Coronary artery (tissue), 2 donors: ENCODE data around the gene ZMYND8.

Experiments used
- DNase-seq: peaks from one replicate; pipeline ENCODE4 v3.0.0-alpha.2; 2017; ENCODE audit warnings: low spot score
- H3K27ac ChIP-seq, 2 donors: fragments of 200-600 bp; sonication (generic); one replicate each; pipeline ENCODE4 v1.5.1; 2016 to 2019
- H3K4me3 ChIP-seq: fragments of 200-600 bp; sonication (generic); 2 replicates; pipeline ENCODE4 v1.5.1; 2016; ENCODE audit warnings: mild to moderate bottlenecking, moderate library complexity
- TF ChIP-seq, protein P1 (sequence below): fragments of 200-600 bp; sonication (generic); IDR thresholded peaks from one replicate; pipeline ENCODE4 v1.5.1; 2019; ENCODE audit warnings: antibody characterized with exemption

Gene ZMYND8

DNA sequence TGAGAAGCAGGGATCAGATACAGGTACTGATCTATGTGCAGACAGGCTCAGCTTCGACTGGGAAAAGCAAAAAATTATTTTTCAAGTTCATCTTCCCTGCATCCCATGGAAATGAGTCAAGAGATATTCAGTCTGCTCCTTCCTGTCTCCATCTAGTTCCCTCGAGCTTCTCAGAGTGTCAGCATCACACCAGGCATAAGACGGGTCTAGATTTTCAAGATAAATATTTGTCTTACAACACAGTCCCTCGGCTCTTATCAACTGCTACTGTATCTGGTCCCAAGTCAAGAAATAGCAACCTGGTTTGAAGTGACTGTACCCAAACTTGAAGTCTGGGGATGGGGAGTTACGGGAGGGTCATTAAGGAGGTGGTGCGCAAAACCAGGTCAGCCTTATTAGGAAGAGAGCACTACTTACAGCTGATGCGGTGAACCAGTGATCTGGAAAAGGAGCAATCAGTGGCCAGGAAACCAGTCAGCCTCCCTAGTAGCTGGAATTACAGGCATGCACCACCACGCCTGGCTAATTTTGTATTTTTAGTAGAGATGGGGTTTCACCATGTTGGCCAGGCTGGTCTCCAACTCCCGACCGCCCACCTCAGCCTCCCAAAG, 29.7 kb downstream of the ZMYND8 start:
- DNase-seq, result no peak
- TF ChIP-seq, protein P1, sequence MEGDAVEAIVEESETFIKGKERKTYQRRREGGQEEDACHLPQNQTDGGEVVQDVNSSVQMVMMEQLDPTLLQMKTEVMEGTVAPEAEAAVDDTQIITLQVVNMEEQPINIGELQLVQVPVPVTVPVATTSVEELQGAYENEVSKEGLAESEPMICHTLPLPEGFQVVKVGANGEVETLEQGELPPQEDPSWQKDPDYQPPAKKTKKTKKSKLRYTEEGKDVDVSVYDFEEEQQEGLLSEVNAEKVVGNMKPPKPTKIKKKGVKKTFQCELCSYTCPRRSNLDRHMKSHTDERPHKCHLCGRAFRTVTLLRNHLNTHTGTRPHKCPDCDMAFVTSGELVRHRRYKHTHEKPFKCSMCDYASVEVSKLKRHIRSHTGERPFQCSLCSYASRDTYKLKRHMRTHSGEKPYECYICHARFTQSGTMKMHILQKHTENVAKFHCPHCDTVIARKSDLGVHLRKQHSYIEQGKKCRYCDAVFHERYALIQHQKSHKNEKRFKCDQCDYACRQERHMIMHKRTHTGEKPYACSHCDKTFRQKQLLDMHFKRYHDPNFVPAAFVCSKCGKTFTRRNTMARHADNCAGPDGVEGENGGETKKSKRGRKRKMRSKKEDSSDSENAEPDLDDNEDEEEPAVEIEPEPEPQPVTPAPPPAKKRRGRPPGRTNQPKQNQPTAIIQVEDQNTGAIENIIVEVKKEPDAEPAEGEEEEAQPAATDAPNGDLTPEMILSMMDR, result no peak
- Histone ChIP-seq H3K27ac (peak overlapping the region in 1 of 2 donors; percentile 30), H3K4me3 (no peak overlapping the region)

DNA sequence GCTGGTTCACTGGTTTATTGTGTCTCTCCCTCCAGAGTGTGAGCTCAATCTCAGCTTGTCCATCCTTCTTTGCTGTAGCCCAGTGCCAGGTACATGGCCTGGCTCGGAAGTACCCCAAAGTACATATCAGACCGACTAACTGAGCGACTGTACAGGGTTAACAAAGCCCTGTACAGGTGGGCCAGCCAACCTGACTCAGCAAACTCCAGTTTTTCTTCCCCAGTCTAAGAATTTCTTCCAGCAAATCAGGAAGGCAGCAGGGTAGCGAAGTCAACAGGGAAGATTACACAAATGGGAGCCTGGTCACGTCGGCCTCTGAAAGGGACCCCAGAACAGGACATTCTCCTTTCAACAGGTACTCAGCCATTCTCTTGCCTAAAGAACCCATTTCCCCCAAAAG, 31.3 kb downstream of the ZMYND8 start:
- H3K27ac ChIP-seq, result no peak overlapping the region
- H3K4me3 ChIP-seq, result no peak overlapping the region
- no peak for DNase-seq
- TF ChIP-seq, protein P1, result no peak

DNA sequence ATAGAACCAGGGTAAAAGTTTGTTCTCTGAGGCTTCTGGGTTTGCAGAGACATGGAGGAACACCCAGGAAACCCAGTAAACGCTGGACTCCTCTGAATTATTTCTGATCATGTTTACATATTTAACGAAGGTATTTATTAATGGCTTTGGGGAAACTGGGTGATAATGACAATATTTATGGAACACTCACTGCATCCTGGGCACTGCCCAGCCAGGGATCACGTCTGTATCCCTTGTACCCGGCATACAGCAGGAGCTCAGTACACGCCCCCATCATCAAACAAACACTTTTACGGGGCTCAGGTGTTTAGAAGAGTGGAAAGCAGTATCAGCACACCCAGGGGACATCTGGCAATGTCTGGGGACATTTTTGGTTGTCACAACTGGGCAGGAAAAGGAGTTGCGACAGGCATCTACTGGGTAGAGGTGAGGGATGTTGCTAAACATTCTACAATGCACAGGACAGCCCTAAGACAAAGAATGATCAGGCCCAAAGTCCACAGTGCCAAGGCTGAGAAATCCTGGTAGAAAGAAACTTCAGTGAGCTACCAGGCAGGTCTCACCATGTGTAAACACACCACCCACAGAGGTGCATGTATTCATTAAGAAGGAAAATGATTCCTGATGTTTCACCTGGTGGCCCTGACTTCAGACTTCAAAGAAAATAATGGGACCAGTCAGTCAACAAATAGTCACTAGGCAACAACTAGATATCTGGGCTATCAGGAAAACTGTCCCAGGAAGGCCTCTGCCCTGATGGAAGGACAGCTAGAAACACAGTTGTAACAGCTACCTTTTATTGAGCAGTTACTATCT, 35.3 kb downstream of the ZMYND8 start:
- Histone ChIP-seq H3K27ac (peak overlapping the region; percentile 59 to 97), H3K4me3 (no peak overlapping the region)
- TF ChIP-seq, protein P1, result no peak
- DNase-seq, result no peak

DNA sequence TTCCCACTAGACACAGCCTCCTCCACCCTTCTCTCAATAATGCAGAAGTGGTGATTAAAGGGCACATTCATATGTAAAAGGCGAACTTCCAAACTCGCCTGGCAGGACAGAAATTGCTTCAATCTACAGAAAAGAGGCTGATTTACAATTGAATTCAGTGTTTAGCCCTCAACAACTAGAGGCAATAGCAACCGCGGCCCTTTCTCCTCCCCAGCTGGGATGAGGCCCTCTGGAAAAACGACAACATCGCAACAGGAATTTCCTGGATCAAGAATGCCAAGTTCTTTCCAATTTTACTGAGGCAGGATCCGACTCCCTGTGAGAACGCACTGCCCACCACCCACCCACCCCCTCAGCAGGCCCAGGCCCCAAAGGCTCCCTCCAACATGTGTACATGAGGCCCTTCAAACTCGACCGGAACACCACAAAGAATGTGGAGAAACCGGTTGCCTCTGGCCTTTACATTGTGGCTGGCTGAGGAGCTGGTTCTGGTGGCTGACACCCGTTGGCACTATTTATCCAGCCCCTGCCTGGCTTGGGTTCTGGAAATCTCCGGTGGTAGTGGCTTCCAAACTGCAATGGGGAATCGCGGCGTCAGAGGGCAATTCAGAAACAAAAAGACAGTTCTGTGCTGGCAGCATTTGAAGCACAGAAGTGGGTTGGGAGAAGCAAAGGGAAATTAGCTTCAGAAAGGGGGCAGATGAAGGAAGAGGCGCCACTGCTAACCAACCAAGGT, 36.8 kb downstream of the ZMYND8 start:
- DNase-seq, result no peak
- Histone ChIP-seq H3K4me3 (peak overlapping the region; percentile 58), H3K27ac (peak overlapping the region; percentile 88 to 97)
- TF ChIP-seq, protein P1, result no peak

DNA sequence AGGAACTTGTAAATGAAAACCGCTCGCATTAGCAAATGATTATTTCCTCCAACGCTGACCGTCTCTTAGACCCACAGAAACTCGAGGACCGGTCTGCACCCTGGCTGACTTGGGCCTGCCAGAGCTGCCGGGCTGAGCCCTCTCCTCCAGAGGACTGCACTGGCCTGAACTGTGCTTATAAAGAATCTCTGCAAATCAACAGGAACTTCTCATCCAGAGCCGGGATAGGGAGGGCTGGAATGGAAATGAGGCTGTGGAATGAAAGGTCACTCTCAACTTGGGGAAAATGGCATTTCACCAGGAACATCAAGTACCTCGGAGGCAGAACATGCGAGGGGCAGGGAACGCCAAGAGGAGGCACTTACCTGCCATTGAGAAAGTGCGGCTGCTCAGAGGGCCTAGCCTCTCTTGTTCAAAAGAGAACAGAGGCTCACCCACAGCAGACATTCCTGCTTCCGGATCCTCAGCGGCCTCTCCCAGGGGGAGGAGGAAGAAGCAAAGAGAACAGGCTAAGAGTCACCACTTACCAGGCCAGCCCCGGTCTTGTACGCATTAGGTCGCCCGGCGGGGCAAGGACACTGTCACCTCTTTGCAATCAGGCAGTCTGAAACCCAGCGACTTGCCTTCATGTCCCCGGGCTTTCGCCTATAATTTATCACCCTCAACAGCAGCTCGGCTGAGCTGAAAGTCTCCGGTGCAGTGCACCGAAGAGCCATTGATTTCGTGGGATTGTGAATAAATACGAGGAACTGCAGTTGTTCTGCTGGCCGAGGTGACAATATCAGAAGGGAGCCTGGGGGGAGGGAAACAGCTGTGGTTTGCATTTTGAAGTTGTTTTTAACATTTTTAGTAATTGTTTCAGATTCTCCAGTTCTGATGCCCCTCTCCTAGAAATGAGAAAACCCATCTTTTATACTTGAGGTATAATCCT, 37.6 kb downstream of the ZMYND8 start:
- peak; percentile 96 for DNase-seq

More for the DNA sequence above, 37.6 kb downstream of the ZMYND8 start:
- peak overlapping the region; percentile 88 to 97 for H3K27ac ChIP-seq
- H3K4me3 ChIP-seq, result peak overlapping the region; percentile 58
- TF ChIP-seq, protein P1, result no peak
